Renal cortical epithelial cell (primary cell): ENCODE measurements around the gene OS9. TPM values are rescaled to one million over a fixed set of nuclear protein-coding genes. Genes with fewer than 3 reads are reported as not detected.
"Not testable (repeated sequence)": the region's sequence is repeated elsewhere in the genome, so short reads cannot be mapped to it uniquely, and the experiment has no call there.

Experiments
- DNase-seq: peaks from one replicate; pipeline ENCODE4 v3.0.0-alpha.2; 2011; ENCODE audit warnings: low read depth
- total RNA-seq: library from RNA; depleted of rRNA; stranded (reverse); fragments of >200 nt; gene quantifications from 2 replicates; pipeline ENCODE4 v1.2.3, GENCODE V29; 2014

The OS9 gene
- total RNA-seq, 1 donor from 2014 or later = 325 TPM

- no peak for DNase-seq
These were observed 2.0 kb downstream of the OS9 start for GRCh38 chr12:57695770-57696432.

GRCh38 chr12:57697076-57697475, 3.1 kb downstream of the OS9 start:
- DNase-seq = no peak

- DNase-seq = no peak
These were observed 4.5 kb downstream of the OS9 start for GRCh38 chr12:57698414-57698813.

- no peak for DNase-seq
These were observed 6.4 kb downstream of the OS9 start for GRCh38 chr12:57700317-57700716.

DNA sequence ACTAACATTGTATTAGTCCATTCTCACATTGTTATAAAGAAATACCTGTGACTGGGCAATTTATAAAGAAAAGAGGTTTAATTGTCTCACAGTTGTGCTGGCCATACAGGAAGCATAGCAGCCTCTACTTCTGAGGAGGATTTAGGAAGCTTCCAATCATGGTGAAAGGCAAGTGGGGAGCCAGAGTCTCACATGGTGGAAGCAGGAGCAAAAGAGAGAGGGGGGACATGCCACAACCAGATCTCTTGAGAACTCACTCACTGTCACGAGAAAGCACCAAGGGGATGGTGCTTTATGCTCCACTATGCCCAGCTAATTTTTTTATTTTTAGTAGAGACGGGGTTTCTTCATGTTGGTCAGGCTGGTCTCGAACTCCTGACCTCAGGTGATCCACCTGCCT, 13.3 kb downstream of the OS9 start:
- no peak for DNase-seq

DNA sequence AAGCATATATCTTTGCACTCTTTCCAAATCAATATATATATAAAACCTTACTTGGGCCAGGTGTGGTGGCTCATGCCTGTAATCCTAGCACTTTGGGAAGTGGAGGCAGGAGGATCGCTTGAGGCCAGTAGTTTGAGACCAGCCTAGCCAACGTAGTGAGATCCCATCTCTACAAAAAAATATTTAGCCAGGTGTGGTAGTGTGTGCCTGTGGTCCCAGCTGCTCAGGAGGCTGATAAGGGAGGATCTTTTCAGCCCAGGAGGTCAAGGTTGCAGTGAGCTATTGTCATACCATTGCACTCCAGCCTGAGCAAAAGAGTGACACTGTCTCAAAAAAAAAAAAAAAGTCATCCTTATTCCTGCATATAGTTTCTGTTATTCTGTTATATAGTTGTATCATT, 14.4 kb downstream of the OS9 start:
- DNase-seq = no peak

DNA sequence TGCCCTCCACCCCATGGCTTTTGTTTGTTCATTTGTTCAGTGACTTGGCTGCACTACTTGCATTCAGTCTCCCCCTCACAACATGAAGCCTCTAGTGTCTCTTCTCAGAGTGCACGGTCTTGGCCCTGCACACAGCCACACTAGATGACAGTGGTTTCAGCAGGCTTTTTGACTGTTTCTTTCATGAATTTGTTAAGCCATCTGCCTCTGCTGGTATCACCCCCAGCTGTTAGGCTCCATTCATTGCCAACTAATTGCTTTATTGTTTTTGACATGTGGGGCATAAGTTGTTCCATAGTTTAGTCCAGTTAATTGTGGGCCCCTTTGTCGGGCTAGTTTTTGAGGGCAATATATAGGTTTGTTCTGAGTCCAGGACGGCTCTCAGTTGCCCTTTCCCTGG, 18.8 kb downstream of the OS9 start:
- no peak for DNase-seq

- no peak for DNase-seq
These were observed 19.3 kb downstream of the OS9 start for GRCh38 chr12:57713209-57713608.

DNA sequence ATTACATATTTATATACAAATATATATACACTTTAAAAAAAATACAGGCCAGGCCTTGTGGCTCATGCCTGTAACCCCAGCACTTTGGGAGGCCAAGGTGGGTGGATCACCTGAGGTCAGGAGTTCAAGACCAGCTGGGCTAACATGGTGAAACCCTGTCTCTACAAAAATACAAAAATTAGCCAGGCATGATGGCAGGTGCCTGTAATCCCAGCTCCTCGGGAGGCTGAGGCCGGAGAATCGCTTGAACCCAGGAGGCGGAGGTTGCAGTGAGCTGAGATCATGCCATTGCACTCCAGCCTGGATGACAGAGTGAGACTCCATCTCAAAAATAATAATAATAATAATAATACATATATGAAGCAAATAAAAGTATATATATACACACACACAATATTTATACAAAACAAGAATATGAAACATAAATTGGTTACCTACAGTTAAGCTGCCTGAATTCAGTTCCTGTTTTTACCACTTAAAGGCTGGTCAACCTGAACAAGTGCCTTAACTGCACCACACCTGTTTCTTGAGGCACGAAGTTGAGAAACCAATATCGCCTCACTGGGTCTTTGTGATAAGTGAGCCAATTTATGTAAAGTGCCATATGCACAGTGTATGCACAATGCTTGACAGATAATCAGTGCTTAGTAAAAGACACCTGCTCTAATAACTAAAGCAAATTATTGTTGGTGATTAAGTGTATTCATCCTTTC, 21.3 kb downstream of the OS9 start:
- DNase-seq = not testable (repeated sequence)

DNA sequence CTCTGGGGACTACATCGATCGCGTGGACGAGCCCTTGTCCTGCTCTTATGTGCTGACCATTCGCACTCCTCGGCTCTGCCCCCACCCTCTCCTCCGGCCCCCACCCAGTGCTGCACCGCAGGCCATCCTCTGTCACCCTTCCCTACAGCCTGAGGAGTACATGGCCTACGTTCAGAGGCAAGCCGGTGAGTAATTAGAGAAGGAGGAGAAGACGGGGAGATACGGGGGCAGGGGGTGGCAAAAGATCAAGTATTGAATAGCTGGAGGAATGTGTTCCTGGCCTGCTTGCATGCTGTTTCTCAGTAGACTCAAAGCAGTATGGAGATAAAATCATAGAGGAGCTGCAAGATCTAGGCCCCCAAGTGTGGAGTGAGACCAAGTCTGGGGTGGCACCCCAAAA, 21.9 kb downstream of the OS9 start:
- DNase-seq = no peak

- no peak for DNase-seq
These were observed 22.4 kb downstream of the OS9 start for GRCh38 chr12:57716305-57716704.

GRCh38 chr12:57717131-57717530, 23.2 kb downstream of the OS9 start:
- DNase-seq = no peak

DNA sequence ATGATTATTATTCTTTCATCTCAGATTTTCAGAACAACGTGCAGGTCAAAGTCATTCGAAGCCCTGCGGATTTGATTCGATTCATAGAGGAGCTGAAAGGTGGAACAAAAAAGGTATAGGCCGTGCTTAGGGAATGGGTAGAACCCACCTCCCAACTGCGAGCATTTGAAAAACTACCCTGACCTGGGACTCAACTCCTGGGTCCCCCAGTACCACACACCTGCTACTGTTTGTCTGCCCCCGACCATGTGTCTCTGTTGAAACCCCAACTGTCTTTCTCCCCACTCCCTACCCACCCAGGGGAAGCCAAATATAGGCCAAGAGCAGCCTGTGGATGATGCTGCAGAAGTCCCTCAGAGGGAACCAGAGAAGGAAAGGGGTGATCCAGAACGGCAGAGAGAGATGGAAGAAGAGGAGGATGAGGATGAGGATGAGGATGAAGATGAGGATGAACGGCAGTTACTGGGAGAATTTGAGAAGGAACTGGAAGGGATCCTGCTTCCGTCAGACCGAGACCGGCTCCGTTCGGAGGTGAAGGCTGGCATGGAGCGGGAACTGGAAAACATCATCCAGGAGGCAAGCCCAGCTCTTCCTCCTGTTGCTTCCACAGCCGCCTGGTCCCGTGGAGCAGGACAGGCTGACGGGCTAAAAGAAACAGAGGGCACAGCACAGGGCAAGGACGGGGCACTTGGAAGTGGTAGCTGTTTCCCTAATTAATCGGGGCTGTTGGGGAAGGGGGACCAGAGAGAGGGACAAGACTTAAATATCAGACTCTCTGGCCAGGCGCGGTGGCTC, 24.1 kb downstream of the OS9 start:
- no peak for DNase-seq

DNA sequence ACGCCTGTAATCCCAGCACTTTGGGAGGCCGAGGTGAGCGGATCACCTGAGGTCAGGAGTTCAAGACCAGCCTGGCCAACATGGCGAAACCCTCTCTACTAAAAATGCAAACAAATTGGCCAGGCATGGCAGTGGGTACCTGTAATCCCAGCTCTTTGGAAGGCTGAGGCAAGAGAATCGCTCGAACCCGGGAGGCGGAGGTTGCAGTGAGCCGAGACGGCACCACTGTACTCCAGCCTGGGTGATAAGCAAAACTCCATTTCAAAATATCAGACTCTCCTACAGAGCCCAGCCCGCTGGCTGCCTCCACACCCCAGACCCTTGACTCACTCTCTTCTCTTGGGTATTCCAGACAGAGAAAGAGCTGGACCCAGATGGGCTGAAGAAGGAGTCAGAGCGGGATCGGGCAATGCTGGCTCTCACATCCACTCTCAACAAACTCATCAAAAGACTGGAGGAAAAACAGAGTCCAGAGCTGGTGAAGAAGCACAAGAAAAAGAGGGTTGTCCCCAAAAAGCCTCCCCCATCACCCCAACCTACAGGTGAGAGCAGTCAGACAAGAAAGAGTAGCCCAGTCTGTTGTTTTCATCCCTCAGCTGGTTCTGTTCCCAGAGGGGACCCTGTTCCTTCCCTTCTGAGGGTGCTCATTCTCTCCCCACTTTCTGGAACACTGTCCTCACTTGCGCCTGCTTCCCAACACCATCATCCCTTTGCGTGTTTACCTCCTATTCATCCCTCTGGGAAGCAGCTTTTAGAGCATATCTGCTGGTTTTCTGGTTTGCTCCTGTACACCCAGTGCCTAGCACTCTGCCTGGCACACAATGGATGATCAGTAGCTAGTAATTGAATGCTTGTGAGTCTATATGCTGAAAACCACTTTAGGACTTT, 25.0 kb downstream of the OS9 start:
- no peak for DNase-seq

DNA sequence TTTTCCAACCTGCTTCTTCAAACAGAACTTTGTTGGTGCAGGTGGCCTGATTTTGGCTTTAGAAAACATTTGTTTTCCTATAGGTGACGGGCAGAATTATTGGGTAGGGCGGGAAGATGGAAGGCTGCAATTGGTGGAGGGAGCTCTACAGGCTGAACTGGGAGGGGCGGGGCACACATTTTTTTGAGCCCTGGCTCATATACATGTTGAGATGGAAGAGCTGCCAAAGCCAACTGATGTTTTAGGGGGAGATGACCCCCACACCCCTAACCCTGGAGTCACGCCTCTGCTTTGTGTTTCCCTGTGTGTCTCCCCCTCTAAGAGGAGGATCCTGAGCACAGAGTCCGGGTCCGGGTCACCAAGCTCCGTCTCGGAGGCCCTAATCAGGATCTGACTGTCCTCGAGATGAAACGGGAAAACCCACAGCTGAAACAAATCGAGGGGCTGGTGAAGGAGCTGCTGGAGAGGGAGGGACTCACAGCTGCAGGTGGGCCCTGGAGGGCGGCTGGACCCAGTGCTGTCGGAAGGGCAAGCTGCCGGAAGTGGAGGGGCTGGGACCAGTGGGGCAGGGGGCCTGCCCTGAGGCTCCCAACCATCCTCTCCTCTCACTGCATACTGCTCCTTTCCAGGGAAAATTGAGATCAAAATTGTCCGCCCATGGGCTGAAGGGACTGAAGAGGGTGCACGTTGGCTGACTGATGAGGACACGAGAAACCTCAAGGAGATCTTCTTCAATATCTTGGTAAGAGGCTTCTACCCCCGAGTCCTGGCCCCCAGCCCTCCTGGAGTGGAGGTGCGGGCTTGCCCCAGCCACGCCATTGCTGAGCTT, 26.1 kb downstream of the OS9 start:
- DNase-seq = no peak

- no peak for DNase-seq
These were observed 27.0 kb downstream of the OS9 start for GRCh38 chr12:57720606-57721595.

GRCh38 chr12:57721846-57722608, 28.1 kb downstream of the OS9 start:
- not testable (repeated sequence) for DNase-seq

DNA sequence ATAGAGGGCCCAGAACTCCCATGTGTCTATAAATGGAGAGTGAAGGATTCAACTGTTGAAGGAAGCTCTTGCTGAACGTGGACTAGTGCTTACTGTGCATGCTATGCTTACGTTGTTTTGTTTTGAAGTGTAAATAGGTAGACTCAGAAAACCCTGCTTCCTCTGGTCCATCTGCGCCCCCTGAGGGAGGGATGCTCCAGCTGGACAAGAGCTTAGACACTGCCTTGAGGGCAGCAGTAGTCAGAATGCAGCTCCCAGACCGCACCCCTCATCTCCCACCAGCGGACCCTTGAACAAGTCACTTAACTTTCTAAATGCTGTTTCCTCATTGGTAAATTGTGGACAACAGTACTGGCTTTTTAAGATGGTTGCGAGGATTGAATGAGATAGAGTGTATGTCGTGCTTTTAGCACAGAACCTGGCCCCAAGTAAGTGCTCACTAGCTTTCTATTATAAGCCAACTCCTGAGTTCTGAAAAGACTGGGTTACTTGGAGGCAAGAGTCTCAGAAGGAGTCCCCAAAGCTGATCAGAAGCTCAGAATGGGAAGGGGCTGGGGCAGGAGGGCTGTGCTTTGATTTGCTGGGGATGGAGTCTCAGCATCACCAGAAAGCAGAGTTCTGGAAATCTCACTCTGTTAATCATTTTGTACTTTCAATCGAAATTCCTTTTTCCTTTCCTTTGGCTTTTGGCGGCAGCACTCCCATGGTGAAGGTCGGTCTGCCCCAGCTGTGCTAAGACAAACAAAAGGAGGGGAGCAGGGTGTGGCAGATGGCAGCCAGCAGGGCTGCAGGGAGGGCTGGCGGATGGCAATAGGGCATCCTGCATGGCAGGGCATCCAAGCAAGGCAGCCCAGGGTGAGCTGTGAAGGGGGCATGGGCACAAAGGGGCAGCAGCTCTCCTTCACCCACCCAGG, 29.0 kb downstream of the OS9 start:
- no peak for DNase-seq
